Spleen (tissue), 11 donors: ENCODE results near the gene C11orf21. TPM values are rescaled to one million over a fixed set of nuclear protein-coding genes. Genes with fewer than 3 reads are reported as not detected.

ENCODE experiments used
- DNase-seq: peaks from one replicate; pipeline ENCODE4 v3.0.0-alpha.2; 2020
- H3K27ac ChIP-seq, 8 donors: fragments of 200-600 bp; sonication (generic) in 7 of 8; 1 replicate in 4 of 8; 2 replicates in 4 of 8; pipeline versions ENCODE4 v1.5.0 to v1.8.0; 2016 to 2021; ENCODE audit warnings: inconsistent platforms in 4 of 8, mild to moderate bottlenecking in 4 of 8, moderate library complexity in 1 of 8
- H3K27me3 ChIP-seq, 7 donors: fragments of 200-600 bp; sonication (generic) in 6 of 7; replicated peaks in 1 of 7; 1 replicate in 4 of 7; 2 replicates in 3 of 7; pipeline versions ENCODE4 v1.5.0 to v1.8.0; 2016 to 2021; ENCODE audit warnings: inconsistent platforms in 3 of 7, mild to moderate bottlenecking in 1 of 7
- H3K36me3 ChIP-seq, 6 donors: fragments of 200-600 bp; sonication (generic) in 5 of 6; 1 replicate in 4 of 6; 2 replicates in 2 of 6; pipeline versions ENCODE4 v1.5.0 to v1.8.0; 2016 to 2021; ENCODE audit warnings: inconsistent platforms in 2 of 6
- H3K4me1 ChIP-seq, 6 donors: fragments of 200-600 bp; sonication (generic) in 5 of 6; 1 replicate in 3 of 6; 2 replicates in 3 of 6; pipeline versions ENCODE4 v1.5.0 to v1.8.0; 2016 to 2021; ENCODE audit warnings: inconsistent platforms in 3 of 6
- H3K4me3 ChIP-seq, 8 donors: fragments of 200-600 bp; sonication (generic) in 7 of 8; 1 replicate in 4 of 8; 2 replicates in 4 of 8; pipeline versions ENCODE4 v1.5.0 to v1.8.0; 2016 to 2021; ENCODE audit warnings: inconsistent platforms in 4 of 8, mild to moderate bottlenecking in 4 of 8, moderate library complexity in 2 of 8
- H3K9me3 ChIP-seq, 8 donors: fragments of 200-600 bp; sonication (generic) in 7 of 8; 1 replicate in 4 of 8; 2 replicates in 4 of 8; pipeline versions ENCODE4 v1.5.0 to v1.8.0; 2016 to 2021; ENCODE audit warnings: inconsistent platforms in 4 of 8
- POLR2A ChIP-seq, 3 donors: fragments of 450-650 bp; IDR thresholded peaks; one replicate each; pipeline ENCODE4 v1.5.1; 2017; ENCODE audit warnings: antibody characterized with exemption in 3 of 3, mild to moderate bottlenecking in 1 of 3
- POLR2AphosphoS5 ChIP-seq, 3 donors: sonication (generic); formaldehyde crosslinking; IDR thresholded peaks; one replicate each; pipeline ENCODE4 v1.5.1; 2017; ENCODE audit warnings: antibody characterized with exemption in 3 of 3
- WGBS, 5 donors: extraction: QIAGEN DNeasy Blood & Tissue Kit in 3 of 5; methylation state at CpG; one replicate each; pipeline versions ENCODE4 v1.1.5 to v1.1.7; 2013 to 2018; 5-methylcytosine and 5-hydroxymethylcytosine counted together
- intact Hi-C: fragments of 100-400 bp; cut with DNase I; formaldehyde crosslinking; loops from one replicate; pipeline ENCODE4 v1.15.0; 2023; ENCODE audit warnings: low total_unique reads
- polyA plus RNA-seq, 3 donors: library from polyadenylated mRNA; stranded (reverse); fragments of 200-250 nt; gene quantifications; one replicate each; pipeline ENCODE4 v1.2.1, GENCODE V29; 2013
- total RNA-seq, 7 donors: library from RNA; depleted of rRNA in 3 of 7; stranded (reverse); fragments of >200 nt in 3 of 7; fragmentation: NEBNext Ultra II Directional in 4 of 7; extraction: Animal tissue kit (Norgen Biotek cat#: 25700) in 4 of 7; gene quantifications; one replicate each; pipeline versions ENCODE4 v1.1.0 to v1.2.1, GENCODE V29; 2016 to 2021
- TF ChIP-seq, protein P1 (sequence below), 11 experiments: fragments of 200-600 bp in 7 of 11; fragments of 450-650 bp in 4 of 11; sonication (generic) in 4 of 11; IDR thresholded peaks in 8 of 11; conservative IDR thresholded peaks in 3 of 11; 1 replicate in 7 of 11; 2 replicates in 4 of 11; pipeline versions ENCODE4 v1.4.0 to v1.8.0; 2016 to 2021; ENCODE audit warnings: antibody characterized with exemption in 11 of 11, inconsistent platforms in 4 of 11, mild to moderate bottlenecking in 1 of 11
- donor health status: healthy with polysubstance abuse.
- donor health status: DM: no; HTN: no; CAD: no; lungs with moderate emphysema.
- donor health status: DM: no; HTN: no; CAD: no.
- donor health status: Bipolar disorder and iron deficiency.
- donor health status: healthy.
- donor health status: DM: no; HTN: no; CAD: no.
- donor health status: DM: yes; HTN: yes; CAD: no.

The C11orf21 gene
- total and polyA plus RNA-seq, 10 donors: 8.6 to 24.9 (median 17.1) TPM

DNA sequence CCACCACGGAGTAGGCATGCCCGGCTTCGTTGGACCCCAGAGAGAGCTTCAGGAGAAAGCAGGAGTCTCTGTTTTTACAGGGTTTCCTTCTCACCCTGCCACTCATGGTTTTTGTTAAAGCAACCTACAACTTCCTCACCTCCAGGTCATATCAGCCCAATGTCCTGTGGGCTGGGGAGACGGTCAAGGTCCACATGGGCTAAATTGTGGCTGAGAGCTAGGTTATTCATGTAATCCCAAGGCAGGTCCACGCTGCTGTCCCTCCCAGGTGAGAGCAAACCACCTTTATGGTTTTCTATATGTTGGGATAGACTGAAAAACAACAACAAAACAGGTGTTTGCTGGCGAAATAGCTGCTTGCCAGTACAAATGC is 19.6 kb upstream of the C11orf21 start:
- DNase-seq: no peak
- H3K27me3 ChIP-seq: peaks cover 0 to 6% (median 0%) of the 10 kb centered on the region in 7 donors
- peaks cover 0 to 5% (median 0%) of the 10 kb centered on the region in 8 donors for H3K9me3 ChIP-seq
- 71 to 85% (median 82%) methylated on average over 6 of the region's 6 CpGs for WGBS, 5 donors
- peaks cover 0 to 3% (median 0%) of the 10 kb centered on the region in 6 donors for H3K4me1 ChIP-seq
- no peaks in the 10 kb centered on the region for H3K36me3 ChIP-seq
- H3K4me3 ChIP-seq: no peak overlapping the region
- H3K27ac ChIP-seq: no peak overlapping the region
- TF ChIP-seq, protein P1, sequence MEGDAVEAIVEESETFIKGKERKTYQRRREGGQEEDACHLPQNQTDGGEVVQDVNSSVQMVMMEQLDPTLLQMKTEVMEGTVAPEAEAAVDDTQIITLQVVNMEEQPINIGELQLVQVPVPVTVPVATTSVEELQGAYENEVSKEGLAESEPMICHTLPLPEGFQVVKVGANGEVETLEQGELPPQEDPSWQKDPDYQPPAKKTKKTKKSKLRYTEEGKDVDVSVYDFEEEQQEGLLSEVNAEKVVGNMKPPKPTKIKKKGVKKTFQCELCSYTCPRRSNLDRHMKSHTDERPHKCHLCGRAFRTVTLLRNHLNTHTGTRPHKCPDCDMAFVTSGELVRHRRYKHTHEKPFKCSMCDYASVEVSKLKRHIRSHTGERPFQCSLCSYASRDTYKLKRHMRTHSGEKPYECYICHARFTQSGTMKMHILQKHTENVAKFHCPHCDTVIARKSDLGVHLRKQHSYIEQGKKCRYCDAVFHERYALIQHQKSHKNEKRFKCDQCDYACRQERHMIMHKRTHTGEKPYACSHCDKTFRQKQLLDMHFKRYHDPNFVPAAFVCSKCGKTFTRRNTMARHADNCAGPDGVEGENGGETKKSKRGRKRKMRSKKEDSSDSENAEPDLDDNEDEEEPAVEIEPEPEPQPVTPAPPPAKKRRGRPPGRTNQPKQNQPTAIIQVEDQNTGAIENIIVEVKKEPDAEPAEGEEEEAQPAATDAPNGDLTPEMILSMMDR (IDR thresholded peaks at IDR 0.05 in 8 of 11, conservative IDR thresholded peaks at IDR 0.05 in 3 of 11): no peak
- TF ChIP-seq POLR2A (IDR thresholded peaks at IDR 0.05) (no peak), POLR2AphosphoS5 (IDR thresholded peaks at IDR 0.05) (no peak)
- intact Hi-C loops: no loop called here

DNA sequence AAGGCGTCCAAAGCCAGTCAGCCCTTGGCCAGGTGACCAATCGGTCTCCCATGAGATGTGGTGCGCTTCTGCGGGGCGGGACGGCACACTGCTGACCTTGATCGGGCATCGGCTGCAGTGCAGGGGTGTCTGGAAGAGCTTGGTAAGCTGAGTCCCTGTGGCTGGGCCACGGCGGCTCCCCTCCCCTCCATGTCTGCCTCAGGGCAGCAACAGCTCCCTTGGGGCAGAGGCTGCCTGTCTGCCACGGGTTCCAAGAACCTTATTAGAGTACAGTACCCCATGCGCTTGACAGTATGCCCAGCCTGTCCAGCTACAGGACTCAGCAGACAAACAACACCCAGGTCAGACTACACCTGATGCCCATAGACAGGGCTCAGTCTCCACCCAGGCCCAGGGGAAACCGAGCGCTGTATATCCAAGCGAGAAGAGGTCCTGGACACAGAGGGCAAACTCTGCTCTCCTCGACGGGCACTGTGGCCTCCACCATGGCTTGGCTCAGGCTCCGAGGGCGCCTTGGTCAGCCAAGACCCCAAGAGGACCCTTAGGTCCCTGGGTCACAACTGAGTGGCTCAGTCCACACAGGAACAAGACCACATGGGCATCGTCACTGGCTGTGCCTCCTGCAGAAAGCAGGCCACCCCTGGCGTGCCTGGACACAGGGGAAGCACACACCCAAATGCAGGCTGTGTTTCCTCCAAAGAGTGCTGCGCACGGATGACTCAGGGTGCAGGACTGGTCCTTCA is 19.0 kb upstream of the C11orf21 start:
- WGBS, 5 donors: 79 to 88% (median 84%) methylated on average over 14 to 23 of the region's 23 CpGs
- intact Hi-C loops: no loop called here
- no peak overlapping the region for H3K4me3 ChIP-seq
- peaks cover 0 to 6% (median 0%) of the 10 kb centered on the region in 7 donors for H3K27me3 ChIP-seq
- H3K27ac ChIP-seq: peak overlapping the region in 3 of 8 donors; percentile 2 to 18 (median 3)
- TF ChIP-seq POLR2A (IDR thresholded peaks at IDR 0.05): no peak
- TF ChIP-seq, protein P1 (IDR thresholded peaks at IDR 0.05 in 8 of 11, conservative IDR thresholded peaks at IDR 0.05 in 3 of 11): no peak
- TF ChIP-seq POLR2AphosphoS5 (IDR thresholded peaks at IDR 0.05): no peak
- DNase-seq: peak; percentile 42
- H3K4me1 ChIP-seq: peaks cover 0 to 9% (median 0%) of the 10 kb centered on the region in 6 donors
- H3K9me3 ChIP-seq: peaks cover 0 to 5% (median 0%) of the 10 kb centered on the region in 8 donors
- H3K36me3 ChIP-seq: no peaks in the 10 kb centered on the region

DNA sequence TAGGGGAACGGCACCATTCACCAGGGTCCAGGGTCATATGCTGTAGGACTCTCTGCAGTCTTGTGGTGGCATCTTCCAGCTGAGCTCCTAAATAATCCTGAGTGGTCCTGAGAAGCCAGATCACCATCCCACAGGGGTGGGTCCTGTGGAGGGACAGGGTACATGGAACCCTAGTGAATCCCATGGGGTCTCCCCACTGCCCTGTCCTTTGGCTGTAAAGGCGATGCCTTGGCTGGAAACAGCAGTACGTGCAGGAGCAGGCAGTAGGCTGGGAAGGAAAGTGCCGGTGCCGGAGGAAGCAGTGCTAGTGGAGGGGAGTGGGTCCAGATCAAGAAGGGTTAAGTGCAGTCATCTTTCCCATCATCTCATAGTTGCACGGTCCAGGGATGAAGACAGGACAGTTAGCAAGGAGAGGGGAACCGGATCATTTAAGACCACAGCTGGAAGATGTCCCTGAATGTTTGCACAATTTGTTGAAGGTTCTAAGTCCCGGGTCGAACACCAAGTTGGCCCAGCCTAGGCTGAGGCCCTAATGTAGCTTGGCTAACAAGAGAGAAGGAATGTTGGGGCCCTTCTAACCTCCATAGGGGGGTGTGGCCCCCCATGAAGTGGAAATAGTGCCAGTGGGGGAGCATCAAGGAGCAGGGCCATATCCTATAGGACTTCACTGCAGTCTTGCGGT is 18.2 kb upstream of the C11orf21 start:
- H3K36me3 ChIP-seq: no peaks in the 10 kb centered on the region
- peaks cover 0 to 17% (median 3%) of the 10 kb centered on the region in 6 donors for H3K4me1 ChIP-seq
- no peak for TF ChIP-seq POLR2A (IDR thresholded peaks at IDR 0.05)
- peak; percentile 31 for DNase-seq
- H3K4me3 ChIP-seq: no peak overlapping the region
- peak overlapping the region in 3 of 8 donors; percentile 2 to 18 (median 3) for H3K27ac ChIP-seq
- H3K27me3 ChIP-seq: peaks cover 0 to 6% (median 0%) of the 10 kb centered on the region in 7 donors
- intact Hi-C loops: no loop called here
- H3K9me3 ChIP-seq: peaks cover 0 to 5% (median 0%) of the 10 kb centered on the region in 8 donors
- 76 to 89% (median 81%) methylated on average over 10 of the region's 10 CpGs for WGBS, 5 donors

DNA sequence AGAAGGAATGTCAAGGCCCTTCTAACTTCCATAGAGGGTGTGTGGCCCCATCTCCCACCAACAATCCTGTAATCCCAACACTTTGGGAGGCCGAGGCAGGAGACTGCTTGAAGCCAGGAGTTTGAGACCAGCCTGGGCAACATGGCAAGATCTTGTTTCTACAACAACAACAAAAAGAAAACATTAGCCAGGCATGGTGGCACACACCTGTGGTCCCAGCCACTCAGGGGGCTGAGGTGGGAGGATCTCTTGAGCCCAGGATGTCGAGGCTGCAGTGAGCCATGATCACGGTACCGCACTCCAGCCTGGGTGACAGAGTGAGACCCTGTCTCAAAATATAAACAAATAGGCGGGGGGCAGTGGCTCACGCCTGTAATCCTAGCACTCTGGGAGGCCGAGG is 17.0 kb upstream of the C11orf21 start:
- TF ChIP-seq POLR2A (IDR thresholded peaks at IDR 0.05) (no peak), POLR2AphosphoS5 (IDR thresholded peaks at IDR 0.05) (no peak)
- TF ChIP-seq, protein P1 (IDR thresholded peaks at IDR 0.05 in 8 of 11, conservative IDR thresholded peaks at IDR 0.05 in 3 of 11): no peak
- Histone ChIP-seq H3K4me1 (peaks cover 0 to 28% (median 12%) of the 10 kb centered on the region in 6 donors), H3K4me3 (no peak overlapping the region), H3K36me3 (no peaks in the 10 kb centered on the region), H3K9me3 (peaks cover 0 to 5% (median 0%) of the 10 kb centered on the region in 8 donors), H3K27me3 (peaks cover 0 to 6% (median 0%) of the 10 kb centered on the region in 7 donors), H3K27ac (no peak overlapping the region)
- intact Hi-C loops: no loop called here
- peak; percentile 29 for DNase-seq
- 89 to 95% (median 91%) methylated on average over 7 of the region's 7 CpGs for WGBS, 5 donors
